Omental fat pad (tissue), 4 donors: ENCODE data around the gene PDLIM5. TPM values are rescaled to one million over a fixed set of nuclear protein-coding genes. Genes with fewer than 3 reads are reported as not detected.
A peak's percentile ranks its signal among the peaks of the same experiment; 100 is the strongest.

Experiments used
- ATAC-seq: fragments of 150-250 bp; one replicate; pipeline ENCODE4 v1.9.1; 2016; ENCODE audit warnings: mild to moderate bottlenecking, moderate library complexity; ENCODE audit not compliant: low FRiP score
- DNase-seq: peaks from one replicate; pipeline ENCODE4 v3.0.0-alpha.2; 2019; ENCODE audit warnings: low spot score
- CTCF ChIP-seq, 3 donors: fragments of 450-650 bp; IDR thresholded peaks; one replicate each; pipeline ENCODE4 v1.5.1; 2016 to 2017; ENCODE audit warnings: antibody characterized with exemption in 3 of 3, mild to moderate bottlenecking in 3 of 3, moderate library complexity in 2 of 3
- total RNA-seq, 4 donors: library from RNA; depleted of rRNA; stranded (reverse); fragments of >200 nt; gene quantifications; one replicate each; pipeline ENCODE4 v1.1.0, GENCODE V29; 2016

The PDLIM5 gene
- total RNA-seq, 4 donors from 2014 or later: 119 to 168 (median 146) TPM

- ATAC-seq (no peak), DNase-seq (no peak)
- TF ChIP-seq CTCF (IDR thresholded peaks at IDR 0.05): no peak
Measured at GRCh38 chr4:94537921-94538628, 86.3 kb downstream of the PDLIM5 start.

- no peak for ATAC-seq
- no peak for DNase-seq
- TF ChIP-seq CTCF (IDR thresholded peaks at IDR 0.05): no peak
Measured at GRCh38 chr4:94540476-94540875, 88.7 kb downstream of the PDLIM5 start.

- TF ChIP-seq CTCF (IDR thresholded peaks at IDR 0.05): no peak
- DNase-seq (no peak), ATAC-seq (no peak)
Measured at GRCh38 chr4:94544811-94545210, 93.1 kb downstream of the PDLIM5 start.

GRCh38 chr4:94545296-94545695 lies 93.6 kb downstream of the PDLIM5 start:
- no peak for DNase-seq
- TF ChIP-seq CTCF (IDR thresholded peaks at IDR 0.05): no peak
- ATAC-seq: no peak

GRCh38 chr4:94546949-94547348 lies 95.2 kb downstream of the PDLIM5 start:
- no peak for TF ChIP-seq CTCF (IDR thresholded peaks at IDR 0.05)
- no peak for DNase-seq
- ATAC-seq: no peak

GRCh38 chr4:94548571-94548970 lies 96.8 kb downstream of the PDLIM5 start:
- DNase-seq (no peak), ATAC-seq (peak; percentile 96)
- TF ChIP-seq CTCF (IDR thresholded peaks at IDR 0.05): no peak

- ATAC-seq: no peak
- no peak for TF ChIP-seq CTCF (IDR thresholded peaks at IDR 0.05)
- no peak for DNase-seq
Measured at GRCh38 chr4:94550352-94550751, 98.6 kb downstream of the PDLIM5 start.
